ENCODE data around the gene AAMP.

AAMP gene

DNA sequence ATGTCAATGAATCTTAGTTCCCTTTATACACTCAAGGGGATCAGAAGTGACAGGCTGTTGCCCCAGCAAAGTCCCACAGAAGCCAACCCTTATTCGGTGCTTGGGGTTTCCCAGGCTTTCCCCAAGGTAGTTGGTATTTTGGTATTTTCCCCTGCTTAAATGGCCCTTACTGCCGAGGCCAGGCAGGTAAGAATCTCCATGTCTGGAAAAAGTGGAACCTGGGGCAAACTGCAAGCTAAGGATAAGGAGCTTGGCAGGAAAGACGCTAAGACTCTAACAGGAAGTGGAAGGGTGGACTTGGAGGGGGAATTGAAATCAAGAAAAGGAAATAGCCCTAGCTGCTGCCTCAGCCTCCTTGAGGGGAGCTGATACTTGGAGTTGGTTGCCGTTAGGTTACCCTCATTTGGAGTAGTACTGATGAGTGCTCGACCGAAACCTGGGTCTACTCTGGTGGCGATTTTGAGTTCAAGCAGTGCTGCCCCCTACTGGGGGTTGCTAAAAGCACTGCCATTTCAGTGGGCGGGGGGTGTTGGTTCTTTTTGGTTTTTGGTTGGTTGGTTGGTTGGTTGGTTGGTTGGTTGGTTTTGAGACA, 12.5 kb downstream of the AAMP start:
- no peak for FAIRE-seq

DNA sequence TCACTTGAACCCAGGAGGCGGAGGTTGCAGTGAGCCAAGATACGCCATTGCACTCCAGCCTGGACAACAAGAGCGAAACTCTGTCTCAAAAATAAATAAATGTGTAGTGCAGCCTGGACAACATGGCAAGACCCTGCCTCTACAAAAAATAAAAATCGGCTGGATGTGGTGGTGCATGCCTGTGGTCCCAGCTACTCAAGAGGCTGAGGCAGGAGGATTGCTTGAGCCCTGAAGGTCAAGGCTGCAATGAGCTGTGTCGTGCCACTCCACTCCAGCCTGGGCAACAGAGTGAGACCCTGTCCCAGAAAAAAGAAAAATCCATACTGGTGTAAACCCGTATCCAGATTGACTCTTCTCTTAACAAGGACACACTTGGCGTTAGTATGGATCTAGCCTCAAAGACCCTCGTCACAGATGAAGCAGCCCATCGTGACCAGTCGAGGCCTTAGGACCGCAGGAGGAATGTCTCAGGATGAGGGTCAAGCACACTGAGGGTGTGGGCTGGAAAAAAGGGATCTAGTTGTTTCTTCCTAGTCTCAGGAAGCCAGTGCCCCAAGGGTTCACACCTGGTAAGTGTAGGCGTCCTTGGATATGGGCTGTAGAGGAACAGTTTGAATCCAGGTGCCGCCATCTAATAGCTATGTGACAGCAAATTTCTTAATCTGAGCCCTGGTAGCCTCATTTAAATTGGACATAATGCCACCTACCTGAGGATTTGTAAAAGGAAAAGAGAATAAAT, 13.2 kb downstream of the AAMP start:
- no peak for FAIRE-seq

DNA sequence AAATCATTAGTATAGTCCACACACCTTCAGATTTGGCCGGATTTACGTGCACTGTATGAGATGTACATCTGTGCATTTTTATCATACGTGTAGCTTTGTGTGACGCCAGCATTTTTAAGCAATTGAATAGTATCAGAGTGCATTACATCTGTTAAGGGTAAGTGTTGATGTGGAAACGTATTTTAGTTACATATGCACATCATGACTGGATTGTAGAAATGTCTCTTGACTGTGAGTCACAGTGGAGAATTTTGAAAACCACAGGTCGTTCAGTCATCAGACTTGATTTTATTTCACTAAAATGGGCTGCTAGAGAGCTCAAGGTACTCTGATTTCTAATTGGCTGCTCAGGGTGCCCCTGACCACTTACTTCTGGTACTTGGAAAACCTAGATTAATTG, 14.5 kb downstream of the AAMP start:
- FAIRE-seq = no peak

DNA sequence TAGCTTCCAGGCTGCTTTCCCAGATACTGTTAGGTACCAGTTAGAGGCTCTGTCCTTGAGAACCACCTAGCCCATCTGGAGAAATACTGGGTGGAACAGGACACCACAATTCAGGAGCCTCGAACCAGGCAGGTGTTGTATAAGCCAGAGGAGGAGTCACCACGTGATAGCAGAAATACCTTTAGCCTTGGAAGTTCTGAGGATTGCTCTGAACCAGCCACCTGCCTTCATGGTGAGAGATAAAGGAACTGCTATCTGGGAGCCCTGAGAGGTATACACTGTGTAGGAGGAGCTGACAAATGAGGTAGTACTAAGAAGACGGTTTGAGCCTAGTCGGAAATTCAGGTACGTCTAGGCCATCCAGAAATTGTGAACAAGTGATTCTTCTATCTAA, 16.7 kb downstream of the AAMP start:
- FAIRE-seq = no peak

DNA sequence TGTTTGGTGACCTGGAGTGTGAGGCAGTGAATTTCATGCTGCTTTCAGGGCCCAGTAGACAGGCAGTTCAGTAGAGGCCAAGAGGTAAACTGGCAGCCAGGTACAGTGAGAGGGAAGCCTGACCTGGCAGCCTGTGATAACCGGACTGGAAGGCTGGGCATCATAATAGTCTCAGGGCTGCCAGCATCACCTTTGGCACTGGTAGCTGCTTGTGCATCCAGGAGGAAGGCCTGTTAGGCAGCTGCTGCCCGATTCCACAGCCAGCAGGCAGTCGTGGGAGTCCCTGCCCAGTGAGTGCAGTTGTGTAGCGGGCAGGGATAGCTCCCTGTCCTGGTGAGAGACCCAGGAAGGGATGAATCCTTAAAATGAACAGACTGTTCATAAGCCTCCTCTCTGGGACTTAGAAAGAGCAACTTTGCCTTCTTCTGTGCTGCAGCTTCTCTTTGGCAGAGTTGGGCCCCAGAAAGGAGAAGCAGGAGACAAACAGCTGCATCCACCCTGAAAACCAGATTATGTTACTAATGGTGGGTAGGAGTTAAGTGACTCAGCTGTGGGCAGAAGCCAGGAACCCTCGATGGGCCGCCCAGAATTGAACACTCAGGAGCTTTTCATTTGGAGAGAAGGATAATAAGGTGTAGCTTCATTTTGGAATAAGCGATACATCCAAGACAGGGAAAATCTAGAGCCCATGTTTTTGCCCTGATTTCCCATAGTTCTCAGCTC, 17.3 kb downstream of the AAMP start:
- no peak for FAIRE-seq

DNA sequence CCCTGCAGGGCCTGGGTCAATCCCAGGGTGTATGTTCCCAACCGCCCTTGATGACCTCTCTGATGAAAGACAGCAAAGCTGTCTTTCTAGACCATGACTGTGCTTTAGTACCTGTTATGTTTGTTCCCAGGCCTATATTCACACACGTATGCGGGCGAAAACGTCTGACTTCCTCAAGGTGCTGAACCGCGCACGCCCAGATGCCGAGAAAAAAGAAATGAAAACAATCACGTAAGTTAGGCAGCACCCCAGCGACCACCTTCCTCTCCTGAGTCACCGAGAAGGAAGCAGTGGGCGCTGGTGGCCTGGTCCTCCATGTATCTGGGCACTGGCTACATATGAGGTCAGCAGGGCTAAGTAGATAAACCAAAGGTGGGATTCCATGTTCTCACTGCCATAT, 20.2 kb downstream of the AAMP start:
- no peak for FAIRE-seq

DNA sequence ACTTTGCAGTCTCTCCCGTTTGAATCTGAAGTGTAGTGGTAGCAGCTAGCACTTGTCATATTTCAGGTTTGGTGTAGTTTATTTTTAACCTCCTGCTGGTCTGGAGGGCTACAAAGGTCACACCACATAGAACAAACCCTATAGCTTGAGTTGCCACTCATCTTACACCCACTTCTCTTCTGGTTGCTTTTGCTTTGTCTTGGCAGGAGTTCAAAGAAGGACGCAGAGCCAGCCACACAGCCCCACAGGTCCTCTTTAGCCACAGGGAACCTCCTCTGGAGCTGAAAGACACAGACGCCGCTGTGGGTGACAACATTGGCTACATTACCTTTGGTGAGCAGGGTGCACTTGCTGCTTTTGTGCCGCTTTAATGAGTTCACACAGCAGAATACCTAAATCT, 24.7 kb downstream of the AAMP start:
- FAIRE-seq = no peak

DNA sequence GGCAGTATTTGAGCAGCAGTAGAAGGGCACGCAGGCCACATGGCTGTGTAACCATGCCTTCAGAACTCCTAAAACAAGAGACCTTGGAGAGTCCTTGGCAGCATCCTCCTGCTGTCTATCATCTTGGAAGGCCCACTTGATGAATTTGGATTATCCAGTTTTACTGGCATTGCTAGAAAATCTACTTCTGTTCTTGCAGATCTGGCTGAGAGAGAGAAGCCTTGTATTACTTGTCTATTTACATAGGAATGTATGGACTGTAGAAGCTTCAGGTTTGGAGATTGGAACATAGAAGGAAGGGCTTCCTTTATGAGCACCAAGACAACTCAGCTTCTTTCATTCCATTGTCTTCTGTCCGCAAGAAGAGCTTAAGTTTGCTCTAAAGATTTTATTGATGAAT, 25.3 kb downstream of the AAMP start:
- FAIRE-seq = no peak

DNA sequence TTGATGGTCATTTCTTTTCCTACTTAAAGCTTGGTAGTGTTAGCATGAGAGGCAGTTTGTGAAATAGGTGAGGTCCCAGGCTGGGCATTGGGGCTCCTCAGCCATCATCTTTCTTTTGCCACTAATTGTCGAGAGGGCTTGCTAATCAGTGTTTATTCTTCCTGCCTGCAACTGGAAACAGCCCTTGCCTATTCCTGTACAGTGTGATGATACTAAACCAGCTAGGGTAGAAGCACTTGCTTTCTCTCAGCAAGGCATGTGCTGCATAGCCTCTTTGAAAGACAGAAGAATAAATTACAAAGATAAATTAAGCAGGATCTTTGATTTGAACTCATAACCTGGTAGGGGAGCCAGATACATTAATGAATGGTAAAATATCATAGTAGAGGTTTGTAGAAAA, 25.7 kb downstream of the AAMP start:
- no peak for FAIRE-seq

DNA sequence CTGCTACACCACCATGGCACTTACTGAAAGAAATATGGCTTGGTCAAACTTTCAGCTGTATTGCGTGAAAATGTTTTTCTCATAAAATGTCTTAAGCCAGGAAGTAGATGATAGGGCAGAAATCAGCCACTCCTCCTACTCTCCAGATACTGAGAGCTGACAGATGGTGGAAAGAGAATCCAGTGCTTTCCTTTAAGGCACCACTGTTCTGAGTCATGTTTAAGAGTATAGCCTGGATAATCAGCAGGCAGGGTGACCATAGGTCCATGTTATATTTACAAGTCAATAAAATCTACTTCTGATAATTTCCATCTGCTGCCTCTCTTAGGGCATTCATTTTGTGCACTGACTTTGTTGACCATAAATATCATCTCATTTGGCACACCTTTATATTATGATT, 31.1 kb downstream of the AAMP start:
- no peak for FAIRE-seq

DNA sequence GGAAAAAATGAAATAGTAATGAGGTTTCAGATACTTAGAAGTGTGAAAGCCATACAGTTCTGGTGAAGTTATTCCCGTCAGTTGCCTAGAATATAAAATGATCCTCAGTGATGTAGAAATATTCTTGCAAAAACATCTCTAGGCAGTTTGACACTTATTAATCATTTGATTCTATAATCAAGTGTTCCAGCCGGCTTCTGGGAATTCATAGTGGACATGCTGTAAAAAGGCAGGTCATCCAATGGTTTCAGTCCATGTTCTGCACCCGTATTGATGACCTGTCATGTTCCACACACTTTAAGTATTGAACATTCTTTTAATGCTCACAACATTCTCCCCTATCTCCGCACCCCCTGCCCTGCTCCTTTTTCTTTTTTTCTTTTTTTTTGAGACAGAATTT, 33.1 kb downstream of the AAMP start:
- no peak for FAIRE-seq

DNA sequence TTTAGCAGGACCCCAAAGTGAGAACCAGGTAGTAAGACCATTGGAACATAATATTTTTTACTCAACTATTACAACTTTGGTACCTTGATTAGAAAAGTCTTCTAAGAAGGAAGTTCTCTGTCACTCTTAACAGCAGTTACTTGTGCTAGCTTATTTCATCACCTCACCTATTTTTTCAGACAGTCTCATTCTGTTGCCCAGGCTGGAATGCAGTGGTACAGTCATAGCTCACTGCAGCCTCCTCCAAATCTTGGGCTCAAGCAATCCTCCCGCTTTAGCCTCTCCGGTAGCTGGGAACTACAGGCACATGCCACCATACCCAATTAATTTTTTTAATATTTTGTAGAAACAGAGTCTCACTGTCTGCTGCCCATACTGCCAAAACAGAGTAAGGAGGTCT, 34.9 kb downstream of the AAMP start:
- FAIRE-seq = no peak

DNA sequence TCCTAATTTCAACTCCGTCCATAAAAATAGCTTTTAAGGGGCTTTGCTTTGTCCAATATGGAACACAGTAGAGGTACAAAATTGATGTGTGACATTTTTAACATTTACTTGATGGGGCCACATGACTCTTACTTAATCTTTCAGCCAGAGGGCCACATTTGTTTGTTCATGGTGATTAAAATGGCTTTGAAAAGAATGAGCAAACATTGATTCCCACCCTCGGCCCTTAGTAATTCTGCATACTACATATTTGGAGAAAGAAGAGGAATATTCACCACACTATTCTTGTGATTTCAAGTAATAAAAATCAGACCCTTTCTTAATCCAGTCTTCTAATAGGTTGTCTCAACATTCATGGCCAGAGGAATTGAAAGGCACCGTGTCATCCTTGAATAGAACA, 35.4 kb downstream of the AAMP start:
- FAIRE-seq = no peak

GRCh38 chr2:218233543-218233942, 36.4 kb downstream of the AAMP start:
- FAIRE-seq = no peak

DNA sequence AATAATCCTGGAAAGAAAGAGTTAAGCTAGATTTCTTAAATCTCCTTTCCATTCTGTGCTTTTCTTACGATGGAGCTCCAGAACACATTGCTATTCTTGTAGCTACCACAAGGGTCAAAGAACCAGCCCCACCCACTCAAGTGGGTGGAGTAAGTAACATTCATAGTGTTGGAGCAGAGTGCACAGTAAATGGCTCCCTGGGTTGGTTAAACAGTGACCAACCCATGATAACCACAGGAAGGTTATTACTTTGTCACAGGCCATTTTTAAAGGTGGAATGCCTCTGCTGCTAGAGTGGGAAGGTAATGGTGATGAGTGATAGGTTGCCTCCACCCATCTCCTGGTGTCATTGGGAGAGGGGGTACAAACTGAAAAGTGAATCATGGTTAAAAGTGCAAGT, 39.1 kb downstream of the AAMP start:
- no peak for FAIRE-seq

- no peak for FAIRE-seq
These were observed 40.1 kb downstream of the AAMP start for GRCh38 chr2:218229851-218230250.

GRCh38 chr2:218229239-218229638, 40.7 kb downstream of the AAMP start:
- no peak for FAIRE-seq

- FAIRE-seq = no peak
These were observed 41.4 kb downstream of the AAMP start for GRCh38 chr2:218228366-218229090.

- FAIRE-seq = no peak
These were observed 43.0 kb downstream of the AAMP start for GRCh38 chr2:218226903-218227302.

DNA sequence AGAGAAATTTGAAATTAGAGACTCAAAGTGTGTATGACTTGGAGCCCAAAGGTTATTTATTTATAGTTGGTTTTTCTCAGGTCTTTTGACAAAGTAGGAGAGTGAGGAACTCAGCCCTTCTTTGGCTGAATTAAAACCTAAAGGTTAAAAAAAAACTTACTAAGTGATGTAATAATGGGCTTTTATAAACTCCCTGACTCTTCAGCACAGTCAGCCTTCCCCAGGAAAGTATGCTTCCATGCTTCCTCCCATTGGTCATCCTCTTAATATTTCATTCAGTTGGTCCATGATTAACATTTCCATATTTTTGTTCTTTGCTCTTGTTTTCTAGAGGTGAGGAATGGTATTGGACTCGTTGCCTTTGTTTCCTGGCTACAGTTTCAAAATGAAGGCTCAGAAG, 45.8 kb downstream of the AAMP start:
- no peak for FAIRE-seq

GRCh38 chr2:218223046-218223445, 46.9 kb downstream of the AAMP start:
- no peak for FAIRE-seq

GRCh38 chr2:218221000-218221399, 48.9 kb downstream of the AAMP start:
- no peak for FAIRE-seq

GRCh38 chr2:218219934-218220333, 50.0 kb downstream of the AAMP start:
- no peak for FAIRE-seq
